GM21528 (cell line): ENCODE measurements around the gene C2orf66.
A peak's percentile ranks its signal among the peaks of the same experiment; 100 is the strongest.

Experiments used
- ATAC-seq: cut with Tn5 transposase; IDR thresholded peaks from one replicate; pipeline ENCODE4 v1.9.1; 2021; ENCODE audit warnings: mild to moderate bottlenecking, moderate library complexity; ENCODE audit not compliant: unreplicated experiment, low FRiP score

C2orf66 gene

GRCh38 chr2:196809260-196809659, at the start of gene C2orf66:
Gene C2orf66 (minus strand): TSS chr2:196809355. CDS start chr2:196809336, 19 bp downstream.
- no peak for ATAC-seq

DNA sequence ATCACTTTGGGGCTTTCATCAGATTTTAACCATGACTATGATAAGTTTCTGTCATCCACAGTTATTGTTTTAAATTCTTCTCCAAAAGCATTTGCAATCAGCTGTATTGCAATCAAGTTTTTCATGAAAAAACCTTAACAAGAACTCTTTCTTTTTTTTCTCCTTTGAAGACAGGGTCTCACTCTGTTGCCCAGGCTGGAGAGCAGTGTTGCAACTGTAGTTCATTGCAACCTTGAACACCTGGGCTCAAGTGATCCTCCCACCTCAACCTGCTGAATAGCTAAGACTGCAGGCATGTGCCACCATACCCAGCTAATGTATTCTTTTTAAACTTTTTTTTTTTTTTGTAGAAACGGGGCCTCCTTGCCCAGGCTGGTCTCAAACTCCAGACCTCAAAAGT, 45.5 kb upstream of the C2orf66 start:
- ATAC-seq, result no peak

- ATAC-seq, result no peak
These were observed 44.3 kb upstream of the C2orf66 start for GRCh38 chr2:196853301-196854087.

DNA sequence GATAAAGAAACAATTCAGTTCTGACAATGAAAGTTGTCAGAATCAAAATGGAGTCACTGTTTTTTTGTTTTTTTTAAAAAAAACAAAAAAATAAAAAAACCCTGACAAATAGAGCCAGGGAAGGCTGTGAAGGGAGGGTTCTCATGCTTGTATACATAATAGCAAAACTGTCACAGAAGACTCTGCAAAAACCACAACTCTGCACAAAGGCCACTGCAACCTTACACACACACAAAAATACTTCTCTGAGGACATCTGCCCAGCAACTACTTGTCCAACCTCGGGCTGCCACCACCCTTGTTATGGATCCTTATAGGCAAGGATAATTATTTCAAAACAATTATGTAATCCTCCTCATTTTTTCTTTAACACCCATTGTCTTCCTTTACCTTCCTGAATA, 41.9 kb upstream of the C2orf66 start:
- ATAC-seq, result no peak

DNA sequence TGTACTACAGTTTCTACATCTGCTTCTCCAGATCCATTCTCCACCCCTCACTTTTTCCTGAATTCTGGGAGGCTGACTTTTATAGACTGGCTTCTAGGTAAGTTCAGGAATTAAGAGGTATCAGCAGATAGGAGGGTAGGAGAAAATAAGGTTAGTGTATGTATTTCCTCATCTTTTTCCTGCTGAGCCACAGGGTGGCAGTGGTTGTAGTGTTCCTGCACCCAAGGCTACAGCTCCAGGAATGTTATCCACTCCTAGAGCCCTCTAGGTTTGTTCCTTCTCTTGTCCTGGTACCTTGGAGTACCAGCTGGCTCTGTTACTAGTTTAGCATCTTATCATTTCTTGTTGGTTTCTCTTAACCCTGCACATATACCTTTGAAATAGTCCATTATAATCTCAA, 40.7 kb upstream of the C2orf66 start:
- no peak for ATAC-seq

GRCh38 chr2:196846295-196846694, 37.1 kb upstream of the C2orf66 start:
- ATAC-seq, result no peak

GRCh38 chr2:196845371-196845770, 36.2 kb upstream of the C2orf66 start:
- ATAC-seq, result no peak

- ATAC-seq, result no peak
These were observed 31.0 kb upstream of the C2orf66 start for GRCh38 chr2:196840171-196840570.

DNA sequence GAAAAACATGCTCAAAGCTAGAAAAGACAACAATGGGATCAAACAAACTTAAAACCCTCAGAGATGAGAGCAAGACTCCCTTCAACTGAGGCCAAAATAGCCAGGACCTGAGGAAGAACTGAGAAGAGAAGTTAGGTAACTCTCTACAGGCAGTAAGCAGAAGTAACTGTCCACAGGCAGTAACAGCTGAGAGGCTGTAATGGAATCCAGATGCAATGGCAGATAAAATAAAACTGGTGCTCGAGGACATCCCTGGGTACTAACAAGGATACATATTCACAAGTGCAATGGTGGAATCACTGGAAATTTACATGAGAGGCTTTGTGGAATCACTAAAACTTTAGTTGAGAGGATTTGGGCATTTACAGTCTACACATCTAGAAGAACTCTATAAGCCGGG, 30.4 kb upstream of the C2orf66 start:
- ATAC-seq, result no peak

- no peak for ATAC-seq
These were observed 27.3 kb upstream of the C2orf66 start for GRCh38 chr2:196836440-196836839.

DNA sequence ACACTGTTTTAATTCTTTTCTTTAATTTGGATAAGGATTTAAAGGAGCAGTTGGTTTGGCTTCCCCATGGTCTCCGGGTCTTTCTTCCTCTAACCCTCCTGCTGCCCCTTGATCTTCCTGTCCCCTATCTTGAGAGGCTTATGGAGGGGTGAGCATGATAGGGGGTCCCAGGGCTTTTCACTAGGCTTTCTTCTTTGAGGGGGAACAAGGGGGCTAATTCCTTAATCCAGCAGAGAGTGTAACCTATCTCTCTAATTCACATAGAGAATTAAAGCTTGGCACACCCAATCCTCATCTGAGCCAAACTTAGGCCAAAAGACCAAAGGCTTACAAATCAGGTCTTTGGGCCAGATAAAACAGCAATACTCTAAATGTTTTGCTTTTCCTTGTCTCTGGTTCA, 21.5 kb upstream of the C2orf66 start:
- no peak for ATAC-seq

DNA sequence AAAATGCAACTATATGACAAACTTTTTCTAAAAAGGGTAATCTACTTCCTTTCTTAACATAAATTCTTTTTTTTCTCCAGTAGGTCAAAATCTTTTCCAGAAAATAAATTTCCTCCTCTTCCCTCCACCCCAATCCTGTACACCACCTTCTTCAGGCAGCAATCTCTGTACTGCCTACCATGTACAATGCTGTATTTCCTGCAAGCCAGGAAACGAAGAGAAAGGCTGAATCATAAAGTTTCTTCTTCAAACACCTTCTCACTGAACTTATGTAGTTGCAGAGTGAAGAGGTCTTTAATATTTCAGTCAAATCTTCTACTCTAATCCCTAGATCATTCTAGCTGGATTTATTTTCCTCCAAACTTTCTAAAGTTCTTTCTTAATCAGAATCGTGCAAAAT, 18.2 kb upstream of the C2orf66 start:
- no peak for ATAC-seq

DNA sequence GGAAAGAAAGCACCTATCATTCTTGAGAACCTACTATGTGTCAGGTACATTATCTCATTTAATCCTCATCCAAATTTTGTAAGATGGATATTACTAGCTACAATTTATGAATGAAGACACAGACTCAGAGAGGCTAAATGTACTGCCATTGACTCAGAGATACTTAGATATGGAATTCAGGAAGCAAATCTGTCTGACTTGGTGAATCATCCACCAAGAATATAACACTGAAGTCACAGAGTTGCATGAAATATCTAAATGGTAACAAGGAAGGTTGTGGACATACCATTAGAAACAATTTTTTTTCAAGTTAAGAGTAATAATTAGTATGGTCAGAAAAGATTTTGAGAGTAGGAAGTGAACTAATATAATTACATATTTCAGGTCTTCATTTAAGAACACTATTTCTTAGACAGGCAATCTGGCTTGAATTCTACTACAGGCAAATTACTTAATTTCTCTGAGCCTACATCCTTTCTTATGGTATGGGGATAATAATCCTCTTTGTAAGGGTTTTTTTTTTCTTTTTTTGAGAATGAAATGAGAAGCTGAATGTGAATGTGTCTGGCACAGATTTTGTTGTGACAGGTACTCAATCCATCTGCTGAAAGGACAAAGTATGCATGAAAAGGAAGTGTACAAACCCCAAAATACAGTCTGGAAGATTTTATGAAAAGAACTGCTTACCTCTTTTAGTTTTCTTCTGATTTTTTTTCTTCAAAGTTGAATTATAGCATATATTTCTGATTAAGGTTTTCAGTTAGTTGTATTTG, 14.8 kb upstream of the C2orf66 start:
- ATAC-seq, result no peak

DNA sequence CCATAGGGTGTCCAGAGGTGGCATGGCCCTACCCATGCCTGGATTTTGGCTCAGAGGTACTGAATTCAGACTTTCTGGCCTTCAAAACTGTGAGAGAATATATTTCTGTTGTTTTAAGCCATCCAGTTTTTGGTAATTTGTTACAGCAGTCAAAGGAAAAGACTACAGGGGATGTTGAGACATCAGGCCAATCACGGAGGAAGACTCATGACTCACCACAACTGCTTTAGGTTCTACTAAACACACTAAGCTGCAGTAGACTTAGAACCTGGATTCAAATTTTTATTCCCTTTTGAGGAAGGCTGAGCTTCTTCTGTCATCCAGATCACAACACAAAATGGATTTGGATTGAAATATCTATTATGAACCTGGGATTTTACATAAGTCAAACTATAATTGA, 12.0 kb upstream of the C2orf66 start:
- ATAC-seq, result no peak

DNA sequence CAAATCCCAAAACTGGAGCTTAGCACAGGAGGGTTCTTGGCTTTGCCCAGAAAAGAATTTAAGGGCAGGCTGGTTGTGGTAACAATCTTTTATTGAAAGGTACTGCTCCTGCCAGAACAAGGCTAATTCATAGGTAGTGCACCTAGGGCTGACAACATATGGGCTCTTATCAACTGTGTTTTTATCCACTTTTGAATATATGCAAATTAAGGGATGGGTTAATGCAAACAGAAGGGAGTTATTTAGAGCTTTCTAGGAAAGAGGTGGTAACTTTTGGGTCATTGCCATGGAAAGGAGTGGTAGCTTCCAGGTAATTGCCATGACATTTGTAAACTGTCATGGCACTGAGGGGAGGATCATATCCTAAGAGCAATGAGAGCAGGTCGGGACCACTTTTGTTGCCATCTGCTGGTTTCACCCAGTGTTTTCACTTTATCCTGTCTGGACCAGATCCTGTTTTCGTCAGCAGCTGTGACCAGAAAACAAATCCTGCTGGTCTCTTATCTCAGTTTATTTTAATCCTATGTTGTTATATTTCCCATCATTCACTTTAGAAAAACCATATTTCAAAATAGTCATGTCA, 981 bp downstream of the C2orf66 start:
- ATAC-seq, result no peak

DNA sequence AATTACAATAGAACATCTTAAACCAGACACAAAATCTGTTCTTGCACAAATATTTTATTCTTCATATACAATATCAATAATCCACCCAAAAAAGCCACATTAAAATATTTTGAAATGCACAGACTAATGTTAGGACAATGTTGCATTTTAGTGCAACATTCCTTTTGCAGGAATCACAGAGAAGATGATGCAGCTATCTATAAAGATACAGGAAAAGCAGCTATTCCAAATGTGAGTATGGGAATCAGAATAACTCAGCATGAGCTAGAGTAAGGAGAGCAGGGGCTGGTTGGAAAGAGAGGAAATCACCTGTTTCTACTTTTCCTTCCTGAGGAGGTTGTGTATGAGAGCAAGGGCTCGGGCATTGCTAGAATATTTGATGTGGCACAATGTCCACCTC, 4.8 kb downstream of the C2orf66 start:
- ATAC-seq, result no peak

DNA sequence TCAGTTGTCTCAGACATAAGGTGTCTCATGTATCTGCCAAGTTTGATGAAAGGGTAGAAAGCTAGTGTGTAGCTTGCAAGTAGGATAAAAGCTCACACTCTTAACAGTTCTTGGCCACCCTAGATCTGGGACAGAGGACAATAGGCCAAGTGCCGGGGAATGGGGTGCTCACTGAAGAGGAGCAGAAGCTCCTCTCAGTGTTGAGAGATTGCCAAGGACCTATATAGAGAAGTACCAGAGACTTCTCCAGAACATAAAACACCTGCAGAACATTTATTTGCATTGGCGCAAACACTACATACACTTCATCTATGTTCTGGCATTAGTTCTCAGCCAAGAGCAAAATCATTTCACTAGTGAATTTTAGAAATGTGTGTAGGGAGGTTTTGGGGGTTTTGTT, 6.8 kb downstream of the C2orf66 start:
- ATAC-seq, result no peak

DNA sequence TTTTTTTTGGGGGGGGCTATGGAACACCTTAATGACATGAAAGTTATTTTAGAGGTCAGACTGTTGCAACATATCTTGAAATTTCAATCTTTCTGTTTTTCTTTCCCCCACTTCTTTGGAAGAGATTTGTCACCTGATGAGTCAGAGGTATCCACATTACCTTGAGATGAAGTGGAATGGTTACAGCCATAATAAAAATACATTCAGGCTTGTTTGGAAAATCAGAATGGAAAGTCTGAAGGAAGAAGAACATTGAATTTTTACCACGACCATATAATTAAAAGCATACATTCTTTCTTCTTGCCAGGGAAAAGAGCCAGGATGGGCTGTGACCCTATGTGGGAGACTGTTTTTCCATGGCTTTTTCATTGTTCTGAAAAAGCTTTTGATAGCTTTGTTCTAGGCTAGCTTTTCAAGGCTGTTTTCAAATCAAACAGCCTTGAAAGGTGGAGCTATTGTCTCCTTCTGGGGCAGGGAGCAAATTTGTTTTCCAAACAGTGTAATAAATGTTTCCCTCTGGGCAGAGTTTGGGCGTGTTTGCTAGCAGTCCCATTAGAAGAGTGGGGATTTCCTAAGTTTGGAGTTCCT, 7.4 kb downstream of the C2orf66 start:
- no peak for ATAC-seq

DNA sequence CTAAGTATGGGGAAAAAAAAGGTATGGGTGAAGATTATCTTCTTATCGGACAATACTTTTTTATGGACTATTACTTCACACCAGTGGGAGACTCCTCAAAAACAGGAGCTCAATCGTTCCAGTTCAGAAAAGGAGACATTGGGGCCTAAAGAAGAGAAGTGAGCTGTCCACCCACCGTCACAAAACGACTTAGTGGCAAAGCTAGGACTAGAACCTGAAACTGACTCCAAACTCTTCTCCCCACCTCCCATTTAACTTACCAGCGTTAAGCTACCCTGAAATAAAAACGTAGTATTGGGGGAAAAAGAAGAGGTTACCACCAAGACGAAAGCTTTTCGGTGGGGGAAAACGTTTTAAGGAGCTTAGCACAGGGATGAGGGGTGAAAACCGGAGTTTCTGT, 10.2 kb downstream of the C2orf66 start:
- ATAC-seq, result peak; percentile 6

DNA sequence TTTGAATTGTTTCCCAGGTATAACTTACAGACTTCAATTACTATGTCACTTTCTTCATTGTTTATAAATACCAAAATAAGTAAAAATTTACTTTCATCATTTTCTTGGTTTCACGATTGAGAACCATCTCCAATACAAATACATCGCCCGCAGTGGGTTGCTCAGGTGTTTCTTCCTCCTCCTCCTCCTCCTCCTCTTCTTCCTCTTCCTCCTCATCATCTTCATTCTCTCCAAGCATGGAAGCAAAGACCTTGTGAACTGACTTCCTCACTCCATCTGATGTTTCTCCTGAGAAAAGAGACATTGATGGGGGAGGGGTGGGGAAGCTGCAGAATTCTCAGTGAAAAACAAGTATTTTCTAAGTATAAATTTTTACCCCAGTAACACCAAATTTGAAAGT, 16.3 kb downstream of the C2orf66 start:
- ATAC-seq, result no peak

- peak; percentile 66 for ATAC-seq
These were observed 25.6 kb downstream of the C2orf66 start for GRCh38 chr2:196783431-196784094.
